Hematopoietic multipotent progenitor cell treated with erythropoietin and hydrocortisone succinate and interleukin-3 and kit ligand, for 17 days (in vitro differentiated cells): ENCODE results near the gene FOSL1.
"Not testable (repeated sequence)": the region's sequence is repeated elsewhere in the genome, so short reads cannot be mapped to it uniquely, and the experiment has no call there.

Experiments
- DNase-seq: peaks from one replicate; pipeline ENCODE4 v3.0.0-alpha.2; 2015; ENCODE audit warnings: low spot score

The FOSL1 gene

DNA sequence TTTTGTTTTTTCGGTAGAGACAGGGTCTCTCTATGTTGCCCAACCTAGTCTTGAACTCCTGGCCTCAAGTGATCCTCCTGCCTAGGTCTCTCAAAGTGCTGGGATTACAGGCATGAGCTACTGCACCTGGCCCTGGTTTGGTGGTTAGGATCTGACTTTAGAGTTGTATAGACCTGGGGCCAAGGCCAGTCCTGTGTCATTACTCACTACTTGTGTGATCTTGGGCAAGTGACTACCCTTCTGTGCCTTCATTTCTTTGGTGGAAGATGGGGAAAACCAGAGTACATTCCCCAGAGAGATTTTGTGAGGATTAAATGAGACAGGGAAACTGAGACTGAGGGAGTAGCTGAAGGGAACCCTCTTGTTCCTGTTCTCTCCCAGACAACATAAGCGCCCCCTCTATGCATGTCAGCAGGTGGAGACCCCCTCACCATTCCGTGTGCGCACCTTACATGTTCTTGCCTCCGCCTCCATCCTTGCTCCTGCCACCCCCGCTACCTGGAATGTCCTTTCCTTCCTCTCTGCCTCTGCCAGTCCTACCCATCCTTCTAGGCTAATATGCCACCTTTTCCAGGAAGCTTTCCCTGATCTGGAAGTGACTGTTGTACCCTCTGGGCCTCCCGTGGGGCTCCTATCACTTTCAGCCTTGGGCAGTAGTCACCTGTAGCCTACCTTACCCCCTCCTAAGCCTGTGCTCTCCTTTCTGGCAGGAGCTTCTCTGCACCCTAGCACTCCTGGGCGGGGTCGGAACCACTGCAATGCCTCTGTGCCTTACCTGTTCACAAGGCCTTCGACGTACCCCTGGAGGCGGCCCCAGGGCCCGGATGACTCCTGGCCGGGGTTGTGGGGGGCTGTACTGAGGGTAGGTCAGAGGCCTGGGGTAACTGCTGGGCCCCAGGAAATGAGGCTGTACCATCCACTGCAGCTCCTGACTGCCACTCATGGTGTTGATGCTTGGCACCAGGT is 3.9 kb downstream of the FOSL1 start:
- no peak for DNase-seq

- DNase-seq, result no peak
Measured at GRCh38 chr11:65895482-65895981, 4.7 kb downstream of the FOSL1 start.

DNA sequence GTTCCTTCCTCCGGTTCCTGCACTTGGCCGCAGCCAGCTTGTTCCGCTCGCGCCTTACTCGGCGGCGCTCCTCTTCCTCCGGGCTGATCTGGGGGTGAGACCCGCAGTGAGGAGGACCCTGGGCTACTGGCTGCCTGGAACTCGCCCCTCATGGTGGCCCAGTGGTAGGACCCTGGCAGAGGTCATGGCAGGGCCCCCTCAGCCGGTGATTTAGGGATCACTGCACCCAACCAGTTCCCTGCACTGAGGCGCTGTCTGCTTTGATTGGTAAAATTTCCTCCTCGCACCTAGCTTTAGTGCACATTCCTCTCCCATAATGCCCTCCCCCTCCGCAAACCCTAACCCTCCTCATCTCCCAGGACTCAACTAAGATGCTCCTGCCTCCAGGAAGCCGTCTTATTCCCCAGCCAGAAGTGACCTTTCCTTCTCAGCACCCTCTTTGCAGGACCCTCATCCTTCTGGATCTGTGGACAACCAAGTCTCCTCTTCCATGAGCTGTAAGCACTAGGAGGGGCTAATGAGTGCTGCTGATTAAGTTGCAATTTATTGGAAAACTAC is 6.1 kb downstream of the FOSL1 start:
- no peak for DNase-seq

DNA sequence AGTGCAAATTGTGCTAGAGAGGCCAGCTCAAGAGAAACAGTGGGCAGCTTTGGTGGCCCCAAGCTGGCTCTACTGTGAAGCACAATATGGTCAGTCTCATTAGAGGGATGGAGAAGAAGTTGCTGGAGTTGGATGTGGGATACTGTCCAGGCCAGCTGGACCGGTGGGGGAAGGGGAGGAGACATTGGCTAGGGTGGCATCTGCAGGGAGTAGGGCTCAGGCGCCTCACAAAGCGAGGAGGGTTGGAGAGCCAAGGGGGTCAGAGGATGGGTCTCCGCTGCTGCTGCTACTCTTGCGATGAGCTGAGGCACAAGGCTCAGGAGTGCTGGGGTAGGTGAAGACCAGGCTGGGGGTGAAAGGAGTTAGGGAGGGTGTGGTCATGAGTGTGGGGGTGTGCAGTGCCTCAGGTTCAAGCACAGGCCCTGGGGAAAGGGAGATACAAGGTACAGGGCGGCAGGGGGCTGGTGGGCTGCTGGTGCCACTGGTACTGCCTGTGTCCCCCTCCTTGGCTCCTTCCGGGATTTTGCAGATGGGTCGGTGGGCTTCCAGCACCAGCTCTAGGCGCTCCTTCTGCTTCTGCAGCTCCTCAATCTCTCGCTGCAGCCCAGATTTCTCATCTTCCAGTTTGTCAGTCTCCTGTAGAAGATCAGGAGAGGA is 7.4 kb downstream of the FOSL1 start:
- DNase-seq, result no peak

GRCh38 chr11:65892137-65892540 is 8.0 kb downstream of the FOSL1 start:
- not testable (repeated sequence) for DNase-seq

GRCh38 chr11:65891219-65892136 is 8.7 kb downstream of the FOSL1 start:
- DNase-seq, result no peak

DNA sequence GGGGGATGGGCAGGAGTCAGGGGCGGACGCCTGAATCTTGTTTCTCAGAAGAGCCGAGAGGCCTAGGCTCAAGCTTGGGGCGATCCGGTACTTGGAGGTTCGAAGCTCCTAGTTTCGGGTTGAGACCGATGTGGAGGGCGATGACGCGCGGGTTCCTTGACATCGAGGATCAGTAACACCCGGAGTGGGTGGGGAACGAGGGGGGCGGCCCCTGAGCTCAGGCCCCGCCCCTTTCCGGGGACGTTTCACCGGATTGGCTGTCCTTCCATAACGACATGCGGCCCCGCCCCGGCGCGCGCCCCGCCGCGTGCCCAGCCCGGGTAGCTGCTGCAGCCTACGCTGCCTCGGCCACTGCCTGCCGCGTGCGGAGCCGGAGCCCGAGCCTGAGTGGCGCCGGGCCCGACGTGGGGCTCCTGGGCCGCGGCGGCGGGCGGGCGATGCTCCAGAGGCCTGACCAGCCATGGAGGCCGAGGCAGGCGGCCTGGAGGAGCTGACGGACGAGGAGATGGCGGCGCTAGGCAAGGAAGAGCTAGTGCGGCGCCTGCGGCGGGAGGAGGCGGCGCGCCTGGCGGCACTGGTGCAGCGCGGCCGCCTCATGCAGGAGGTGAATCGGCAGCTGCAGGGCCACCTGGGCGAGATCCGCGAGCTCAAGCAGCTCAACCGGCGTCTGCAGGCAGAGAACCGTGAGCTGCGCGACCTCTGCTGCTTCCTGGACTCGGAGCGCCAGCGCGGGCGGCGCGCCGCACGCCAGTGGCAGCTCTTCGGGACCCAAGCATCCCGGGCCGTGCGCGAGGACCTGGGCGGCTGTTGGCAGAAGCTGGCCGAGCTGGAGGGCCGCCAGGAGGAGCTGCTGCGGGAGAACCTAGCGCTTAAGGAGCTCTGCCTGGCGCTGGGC is 9.6 kb downstream of the FOSL1 start, which contains the start of gene CCDC85B:
Gene CCDC85B (plus strand): TSS at position 350 of the 895 bp plus-strand sequence. CDS start 111 bp downstream, at position 461.
- DNase-seq, result peak; percentile 97

GRCh38 chr11:65888163-65888814 is 11.9 kb downstream of the FOSL1 start, which contains the start of gene FIBP:
Gene FIBP, minus strand, starts transcription at chr11:65888471. Its CDS starts 53 bp downstream, at chr11:65888418.
- peak; percentile 95 for DNase-seq

DNA sequence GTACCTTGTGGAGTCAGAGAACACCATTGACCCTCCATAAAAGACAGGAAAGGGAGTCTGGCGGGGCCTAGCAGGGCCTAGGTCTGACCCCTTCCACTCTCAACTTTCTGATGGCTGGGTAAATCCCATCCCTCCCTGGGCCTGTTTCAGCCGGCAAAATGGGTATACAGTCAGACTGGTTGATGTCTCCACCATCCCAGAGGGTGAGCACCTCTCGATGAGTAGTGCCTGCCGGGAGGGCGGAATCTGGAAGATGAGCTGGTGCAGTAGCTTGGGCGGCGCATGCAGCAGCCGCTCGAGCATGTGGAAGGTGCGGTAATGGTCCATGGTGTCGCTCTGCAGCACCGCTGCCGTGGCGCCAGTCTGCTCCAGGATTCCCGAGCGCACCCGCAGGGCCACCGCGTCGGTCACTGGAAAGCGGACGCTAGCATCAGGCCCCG is 12.4 kb downstream of the FOSL1 start:
- DNase-seq, result no peak

GRCh38 chr11:65886826-65887722 is 13.1 kb downstream of the FOSL1 start:
- DNase-seq, result no peak

GRCh38 chr11:65885808-65886536 is 14.2 kb downstream of the FOSL1 start:
- DNase-seq, result no peak

DNA sequence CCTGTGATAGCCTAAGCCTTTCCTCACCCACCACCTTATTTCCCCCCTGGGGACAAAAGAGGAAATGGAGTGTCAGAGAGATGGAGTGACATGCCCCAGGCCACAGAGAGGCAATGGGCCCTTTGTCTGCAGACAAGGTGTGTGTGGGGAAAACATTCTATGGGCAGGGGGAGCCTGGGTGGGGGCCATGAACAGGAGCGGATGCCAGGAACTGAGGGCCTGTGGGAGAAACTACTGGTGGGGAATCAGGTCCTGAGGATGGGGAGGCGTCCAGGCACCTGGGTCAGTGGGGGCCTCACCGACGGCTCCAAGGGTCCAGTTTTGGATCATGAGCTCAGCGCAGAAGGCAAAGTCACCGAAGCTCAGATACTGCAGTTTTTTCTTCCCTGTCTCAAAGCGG is 15.0 kb downstream of the FOSL1 start:
- DNase-seq, result no peak

DNA sequence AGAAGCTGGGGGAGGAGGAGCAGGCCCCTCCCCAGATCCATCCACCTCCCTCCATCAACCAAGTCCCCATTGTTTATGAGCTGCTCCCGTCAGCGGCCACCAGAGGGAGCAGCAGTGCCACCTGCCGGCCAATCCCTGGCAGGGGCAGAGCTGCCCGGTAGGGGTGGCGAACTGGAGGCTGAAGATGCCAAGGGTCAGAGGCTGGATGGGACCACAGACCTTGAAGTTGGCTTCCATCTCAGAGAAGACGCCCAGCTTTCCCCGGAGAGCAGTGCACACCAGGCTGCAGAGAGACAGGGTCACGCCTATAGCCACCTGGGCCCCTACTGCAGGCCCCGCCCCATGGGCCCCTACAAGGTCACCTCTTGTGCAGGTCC is 15.5 kb downstream of the FOSL1 start:
- DNase-seq, result peak; percentile 88

DNA sequence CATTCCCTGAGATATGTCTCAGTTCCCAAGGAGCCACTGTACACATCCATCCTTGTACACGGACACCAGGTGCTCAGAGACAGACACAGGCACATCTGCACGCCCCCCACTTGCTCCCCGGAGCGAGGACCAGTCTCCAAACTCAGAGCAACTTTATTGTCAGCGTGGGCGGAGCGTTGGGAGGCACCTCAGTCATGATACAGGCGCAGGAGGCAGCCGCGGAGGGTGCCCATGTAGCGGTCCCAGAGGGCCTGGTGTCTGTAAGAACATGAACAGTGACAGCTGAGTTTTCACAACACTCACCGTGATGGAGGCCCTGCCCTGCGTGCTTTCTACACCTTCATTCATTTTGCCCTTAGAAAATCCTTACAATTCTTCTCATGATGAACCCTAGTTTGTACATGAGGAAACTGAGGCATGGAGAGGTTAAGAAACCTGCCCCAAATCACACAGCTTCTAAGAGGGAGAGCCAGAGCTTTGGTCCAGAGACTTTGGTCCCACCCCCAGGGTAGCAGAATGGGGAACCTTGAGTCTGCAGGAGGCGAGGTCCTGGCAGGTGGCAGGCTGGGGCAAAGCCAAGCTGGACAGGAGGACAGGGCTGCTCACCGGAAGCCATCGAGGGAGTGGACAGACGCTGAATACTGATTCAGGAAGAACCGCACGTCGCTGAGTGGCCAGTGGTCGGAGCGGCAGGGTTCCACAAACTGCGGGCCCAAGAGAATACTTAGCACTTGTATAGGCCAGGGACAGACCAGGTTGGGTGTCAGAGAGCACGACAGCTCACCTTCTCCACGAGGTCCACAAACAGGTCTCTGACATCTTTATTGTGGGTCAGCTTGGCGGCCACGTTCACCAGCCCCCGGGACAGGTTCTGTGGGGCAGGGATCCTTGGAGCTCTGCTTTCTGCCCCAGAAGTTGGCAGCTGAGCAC is 16.1 kb downstream of the FOSL1 start:
- DNase-seq, result no peak

DNA sequence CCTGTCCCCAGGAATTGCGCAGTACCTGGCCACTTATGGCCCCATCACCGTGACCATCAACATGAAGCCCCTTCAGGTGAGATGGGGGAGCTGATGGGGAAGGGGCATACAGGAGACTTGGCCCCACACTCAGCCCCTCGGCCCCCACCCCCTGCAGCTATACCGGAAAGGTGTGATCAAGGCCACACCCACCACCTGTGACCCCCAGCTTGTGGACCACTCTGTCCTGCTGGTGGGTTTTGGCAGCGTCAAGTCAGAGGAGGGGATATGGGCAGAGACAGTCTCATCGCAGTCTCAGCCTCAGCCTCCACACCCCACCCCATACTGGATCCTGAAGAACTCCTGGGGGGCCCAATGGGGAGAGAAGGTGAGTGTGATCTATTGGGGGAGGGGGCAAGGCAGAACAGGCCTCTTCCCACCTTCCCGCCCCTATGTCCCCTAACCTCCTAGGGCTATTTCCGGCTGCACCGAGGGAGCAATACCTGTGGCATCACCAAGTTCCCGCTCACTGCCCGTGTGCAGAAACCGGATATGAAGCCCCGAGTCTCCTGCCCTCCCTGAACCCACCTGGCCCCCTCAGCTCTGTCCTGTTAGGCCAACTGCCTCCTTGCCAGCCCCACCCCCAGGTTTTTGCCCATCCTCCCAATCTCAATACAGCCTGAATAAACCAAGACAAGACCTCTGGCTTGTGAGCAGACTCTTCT is 17.0 kb downstream of the FOSL1 start:
- no peak for DNase-seq
